HG03159 (cell line): Measurements from ENCODE around the gene MPZL2.
A peak's percentile ranks its signal among the peaks of the same experiment; 100 is the strongest.

Experiments
- ATAC-seq: cut with Tn5 transposase; IDR thresholded peaks from one replicate; pipeline ENCODE4 v1.9.1; 2021; ENCODE audit warnings: mild to moderate bottlenecking, moderate library complexity; ENCODE audit not compliant: unreplicated experiment

Gene MPZL2

DNA sequence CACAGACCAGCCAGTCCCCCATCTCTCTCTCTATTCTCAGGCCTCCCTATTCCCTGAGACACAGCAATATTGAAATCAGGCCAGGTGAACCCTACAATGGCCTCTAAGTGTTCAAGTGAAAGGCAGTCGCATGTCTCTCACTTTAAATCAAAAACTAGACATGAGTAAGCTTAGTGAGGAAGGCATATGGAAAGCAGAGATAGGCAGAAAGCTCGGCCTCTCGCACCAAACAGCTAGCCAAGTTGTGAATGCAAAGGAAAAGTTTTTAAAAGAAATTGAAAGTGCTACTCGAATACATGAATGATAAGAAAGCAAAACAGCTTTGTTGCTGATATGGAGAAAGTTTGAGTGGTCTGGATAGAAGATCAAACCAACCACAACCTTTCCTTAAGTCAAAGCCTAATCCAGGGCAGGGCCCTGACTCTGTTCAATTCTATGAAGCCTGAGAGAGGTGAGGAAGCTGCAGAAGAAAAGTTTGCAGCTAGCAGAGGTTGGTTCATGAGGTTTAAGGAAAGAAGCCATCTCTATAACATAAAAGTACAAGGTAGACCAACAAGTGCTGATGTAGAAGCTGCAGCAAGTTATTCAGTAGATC lies 19.8 kb upstream of the MPZL2 start:
- no peak for ATAC-seq

DNA sequence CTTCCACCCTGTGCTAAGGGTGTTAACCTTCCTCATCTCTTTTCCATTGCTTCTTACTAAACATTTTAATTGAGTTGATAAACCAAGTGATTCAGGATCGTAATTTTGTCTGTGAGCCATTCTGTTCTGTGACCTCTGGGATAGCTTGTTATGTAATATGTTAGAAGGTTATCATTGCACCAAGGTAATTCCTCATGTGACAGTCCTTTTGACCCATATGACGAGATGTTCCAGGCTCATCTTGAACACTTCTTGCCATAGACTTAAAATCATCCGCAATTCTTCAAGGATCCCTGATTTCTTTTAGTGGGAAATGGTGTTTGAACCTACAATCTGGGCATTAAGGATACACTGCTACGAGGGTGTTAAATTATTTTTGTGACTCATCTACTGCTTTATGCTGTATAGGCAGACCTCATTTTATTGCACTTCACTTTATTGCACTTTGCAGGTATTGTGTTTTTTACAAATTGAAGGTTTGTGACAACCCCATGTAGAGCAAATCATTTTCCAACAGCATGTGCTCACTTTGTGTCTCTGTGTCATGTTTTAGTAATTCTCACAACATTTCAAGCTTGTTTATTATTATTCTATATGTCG lies 19.0 kb upstream of the MPZL2 start:
- no peak for ATAC-seq

DNA sequence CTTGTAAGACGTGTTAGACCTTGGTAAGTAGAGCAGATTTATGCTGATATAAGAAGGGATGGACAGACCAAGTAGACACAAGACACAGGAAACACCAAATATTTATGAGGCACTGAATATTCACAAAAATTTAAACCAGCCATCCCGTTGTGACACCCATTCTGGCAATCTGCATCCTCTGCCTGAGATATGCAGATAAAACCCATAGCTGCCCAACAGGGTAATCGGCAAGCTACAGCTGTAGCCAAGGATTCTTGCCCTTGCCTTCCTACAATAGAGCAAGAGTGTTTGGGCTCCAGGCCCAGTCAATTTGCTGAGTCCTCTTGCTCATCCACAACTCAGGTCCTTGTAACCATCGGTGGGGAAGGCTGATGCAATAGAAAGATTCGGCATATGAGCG lies 18.5 kb upstream of the MPZL2 start:
- ATAC-seq = no peak

DNA sequence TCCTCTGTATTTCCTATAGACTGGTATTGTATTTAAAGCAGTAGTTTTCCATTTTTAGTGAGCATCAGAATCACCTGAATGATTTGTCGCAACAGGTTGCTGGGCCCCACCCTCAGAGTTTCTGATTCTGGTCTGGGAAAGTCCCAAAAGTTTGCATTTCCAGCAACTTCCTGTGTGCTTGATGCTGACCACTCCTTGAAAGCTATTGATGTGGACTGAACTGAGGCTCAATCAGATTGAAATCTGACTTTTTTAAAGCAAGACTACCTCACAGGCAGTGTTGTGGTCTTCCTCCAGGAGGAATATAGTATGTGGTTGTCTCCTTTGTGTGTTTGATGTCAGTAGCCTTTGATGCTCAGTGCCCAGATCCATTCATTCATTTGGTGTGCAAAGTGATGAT lies 17.2 kb upstream of the MPZL2 start:
- no peak for ATAC-seq

DNA sequence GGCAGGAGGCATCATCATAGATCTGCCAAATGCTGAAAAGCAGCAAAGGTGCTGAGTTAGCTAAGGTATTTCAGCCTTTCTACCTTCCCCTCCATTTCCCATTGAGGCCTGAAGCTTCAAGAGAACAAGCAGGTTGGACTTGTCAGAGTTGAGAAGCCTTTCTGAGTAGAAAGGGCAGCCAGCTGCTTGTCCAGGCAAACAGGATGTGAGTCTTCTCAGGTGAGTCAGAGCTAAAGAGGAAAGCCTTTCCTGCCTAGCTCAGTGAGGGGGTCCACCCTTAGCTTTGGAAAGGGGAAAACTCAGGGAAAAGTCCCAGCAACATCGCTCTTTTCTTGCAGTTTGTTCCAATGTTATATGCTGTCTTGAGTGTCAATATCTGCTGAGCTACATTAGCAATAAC lies 13.2 kb upstream of the MPZL2 start:
- ATAC-seq = no peak

DNA sequence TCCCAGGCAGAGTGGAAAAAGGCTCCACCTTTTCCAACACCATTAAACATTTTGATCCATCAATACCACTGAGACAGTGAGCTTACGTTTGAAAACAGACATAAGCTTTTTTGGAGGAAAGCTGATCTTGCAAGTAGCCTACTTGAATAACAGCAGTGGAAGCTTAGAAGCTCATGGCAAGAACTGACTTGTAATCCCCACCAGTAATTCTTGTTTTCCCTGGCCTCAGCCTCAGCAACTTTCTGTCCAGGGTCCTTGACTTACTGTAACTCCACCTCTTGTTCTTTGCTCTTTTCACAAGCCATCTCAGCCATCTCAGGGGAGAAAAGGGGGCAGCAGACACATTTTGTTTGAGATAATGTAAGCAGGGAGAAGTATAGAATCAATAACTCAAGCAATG lies 12.3 kb upstream of the MPZL2 start:
- ATAC-seq = no peak

DNA sequence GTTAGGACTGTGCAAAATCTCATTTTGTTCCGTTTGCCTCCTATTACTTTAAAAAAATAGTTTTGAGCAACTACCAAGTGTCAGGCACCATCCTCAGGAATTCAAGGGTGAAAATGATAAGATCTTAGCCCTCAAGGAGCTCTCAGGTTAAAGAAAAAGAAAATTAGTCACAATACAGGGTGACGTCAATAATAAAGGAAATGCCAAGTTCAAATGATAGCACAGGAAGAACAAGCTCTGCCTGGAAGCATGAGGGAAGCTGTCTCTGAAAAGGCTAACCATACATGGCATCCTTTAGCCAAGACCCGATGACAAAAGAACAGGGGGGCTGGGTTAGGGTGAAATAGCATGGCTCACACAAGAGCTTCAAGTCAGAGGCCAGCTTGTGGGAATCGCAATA lies 11.1 kb upstream of the MPZL2 start:
- ATAC-seq = no peak

DNA sequence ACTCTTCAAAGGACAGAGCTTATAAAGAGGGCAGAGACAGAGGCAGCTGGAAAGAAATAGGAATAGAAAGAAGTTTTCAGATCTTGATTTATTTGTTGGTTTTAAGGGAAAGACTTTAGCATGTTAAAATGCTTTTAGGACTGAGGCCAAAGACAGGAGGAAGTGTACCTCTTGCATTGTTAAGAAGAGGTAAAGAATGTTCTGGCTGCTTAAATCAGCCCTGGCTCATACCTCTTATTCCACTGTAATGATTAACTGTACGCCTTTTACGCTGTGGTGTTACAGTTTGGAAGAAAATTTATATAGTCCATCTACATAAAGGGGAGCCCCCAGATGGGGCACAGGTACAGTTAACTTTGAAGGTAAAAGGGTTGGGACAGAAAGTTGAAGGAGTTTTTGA lies 10.1 kb upstream of the MPZL2 start:
- ATAC-seq = no peak

DNA sequence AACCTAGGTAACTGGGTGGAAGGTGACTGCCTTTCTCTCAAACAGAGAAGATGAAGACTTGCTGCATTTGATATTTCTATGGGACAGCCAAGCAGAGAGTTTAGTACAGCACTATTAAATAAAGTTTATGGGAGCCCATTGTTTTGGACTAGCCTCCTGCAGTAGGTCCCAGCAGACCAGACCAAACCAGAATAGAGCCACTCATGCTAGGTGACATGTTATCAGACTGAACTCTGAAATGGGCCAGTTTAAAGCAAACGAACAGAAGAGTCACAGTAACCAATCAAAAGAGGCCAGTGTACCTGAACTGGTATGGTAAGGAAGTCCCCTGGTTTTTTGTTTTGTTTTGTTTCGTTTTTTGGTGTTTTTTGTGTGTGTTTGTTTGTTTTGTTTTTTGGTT lies 7.9 kb upstream of the MPZL2 start:
- no peak for ATAC-seq

DNA sequence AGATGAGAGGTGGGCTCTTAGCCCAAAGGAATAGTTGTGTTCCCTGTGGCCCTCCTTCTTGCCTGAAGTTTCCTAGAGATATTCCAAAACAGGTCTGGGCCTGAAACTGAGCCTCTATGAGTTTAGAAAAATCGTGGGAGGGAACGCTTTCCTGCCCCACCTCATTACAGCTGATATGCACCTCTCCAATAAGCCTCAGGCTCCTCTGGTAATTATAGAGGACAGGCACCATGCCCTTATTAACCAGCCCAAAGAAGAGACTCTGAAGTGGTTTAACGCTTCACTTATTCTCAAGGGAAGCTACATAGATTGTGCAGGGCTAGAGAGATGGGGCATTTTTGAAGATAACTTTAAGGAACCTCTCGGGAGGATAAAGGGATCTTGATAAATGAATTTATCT lies 3.4 kb upstream of the MPZL2 start:
- no peak for ATAC-seq

DNA sequence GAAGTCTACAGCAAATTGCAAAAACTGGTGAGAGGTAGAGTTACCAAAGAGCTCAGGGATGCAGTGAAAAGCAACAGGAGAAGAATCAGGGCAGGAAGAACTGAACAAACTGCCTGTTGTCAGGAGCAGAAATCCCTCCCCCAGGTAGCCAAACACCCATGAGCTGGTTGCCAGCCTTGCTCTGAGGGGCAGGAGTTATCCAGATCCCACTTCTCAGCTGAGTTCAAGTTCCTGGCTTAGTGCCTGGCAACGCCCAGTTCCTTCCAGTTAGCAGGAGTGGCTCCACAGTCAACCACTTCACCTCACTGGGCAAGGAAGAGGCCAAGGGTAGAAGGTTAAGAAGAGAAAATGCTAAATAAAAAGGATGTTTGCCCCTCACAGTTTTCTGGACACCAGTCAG lies 1.9 kb upstream of the MPZL2 start:
- no peak for ATAC-seq

DNA sequence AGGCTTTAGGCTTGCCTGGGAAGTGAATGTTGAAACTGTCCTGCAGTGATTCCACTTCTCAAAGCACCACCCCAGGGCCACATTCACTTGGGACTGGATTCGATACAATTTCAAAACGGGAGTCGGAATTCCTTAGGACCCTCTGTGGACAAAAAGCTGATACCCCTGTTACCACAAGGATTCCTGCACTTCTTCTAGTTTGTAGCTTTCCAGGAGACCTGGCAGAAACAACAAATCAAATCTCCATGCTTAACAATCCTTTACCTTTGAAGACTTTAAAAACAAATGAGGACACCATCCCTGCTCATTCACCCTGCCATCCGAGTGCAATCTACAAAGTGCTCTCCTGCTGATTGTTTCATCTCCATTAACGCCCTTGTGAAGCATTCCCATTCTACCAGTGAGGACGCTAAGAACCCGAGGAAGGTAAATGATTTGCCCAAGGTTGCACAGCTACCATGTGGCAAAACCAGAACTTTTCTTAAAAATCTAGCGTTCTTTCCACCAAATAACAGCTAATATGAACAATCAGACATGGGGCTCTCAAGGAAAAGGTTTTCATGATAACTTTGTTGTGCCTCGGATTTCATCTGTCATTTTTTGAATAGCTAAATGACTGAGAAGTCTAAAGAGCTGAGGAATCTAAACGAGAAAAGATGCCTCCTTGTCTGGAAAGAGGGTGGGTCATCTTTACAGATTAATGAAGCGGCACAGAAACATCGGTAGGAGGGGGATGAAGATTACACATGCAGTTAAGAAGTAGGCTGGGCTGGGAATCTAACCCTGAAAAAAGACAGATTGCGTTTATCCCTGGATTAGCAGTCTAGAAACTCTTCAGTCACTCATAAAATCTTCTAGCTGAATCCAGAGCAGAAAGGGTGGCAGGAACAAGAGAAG lies 720 bp upstream of the MPZL2 start:
- ATAC-seq = no peak

DNA sequence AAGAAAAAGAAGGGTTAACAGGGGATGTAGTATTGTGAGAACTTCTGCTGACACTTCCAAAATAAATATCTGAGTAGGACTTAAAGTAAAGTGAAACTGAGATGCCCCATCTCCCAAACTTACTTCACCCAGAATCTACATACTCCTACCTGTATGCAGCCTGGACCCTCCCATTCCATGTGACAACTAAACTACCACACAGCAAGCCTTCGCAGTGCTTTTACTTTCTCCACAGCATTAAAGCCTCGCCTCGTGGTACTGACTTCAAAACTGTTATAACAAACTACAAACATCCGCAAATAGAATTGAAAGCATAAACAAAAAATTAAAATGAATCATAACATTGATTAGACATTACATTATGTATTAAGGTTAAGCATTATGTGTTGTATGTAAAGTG lies 985 bp downstream of the MPZL2 start:
- ATAC-seq = no peak

DNA sequence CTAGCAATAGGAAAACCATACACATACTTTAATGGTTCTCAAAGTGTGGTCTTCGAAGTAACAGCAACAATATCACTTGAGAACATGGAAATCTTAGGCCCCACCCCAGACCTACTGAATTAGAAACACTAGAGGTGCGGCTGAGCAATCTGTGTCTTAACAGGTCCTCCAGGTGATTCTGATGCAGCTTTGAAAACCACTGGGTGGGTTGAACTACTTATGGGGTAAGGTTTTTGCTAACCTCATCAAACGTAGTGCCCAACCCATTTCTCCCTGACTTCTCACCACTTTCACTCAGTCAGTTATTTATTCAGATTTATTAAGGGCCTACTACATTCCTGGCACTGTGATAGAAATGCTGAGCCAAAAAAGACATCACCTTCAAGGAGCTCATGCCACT lies 3.7 kb downstream of the MPZL2 start:
- ATAC-seq = no peak

DNA sequence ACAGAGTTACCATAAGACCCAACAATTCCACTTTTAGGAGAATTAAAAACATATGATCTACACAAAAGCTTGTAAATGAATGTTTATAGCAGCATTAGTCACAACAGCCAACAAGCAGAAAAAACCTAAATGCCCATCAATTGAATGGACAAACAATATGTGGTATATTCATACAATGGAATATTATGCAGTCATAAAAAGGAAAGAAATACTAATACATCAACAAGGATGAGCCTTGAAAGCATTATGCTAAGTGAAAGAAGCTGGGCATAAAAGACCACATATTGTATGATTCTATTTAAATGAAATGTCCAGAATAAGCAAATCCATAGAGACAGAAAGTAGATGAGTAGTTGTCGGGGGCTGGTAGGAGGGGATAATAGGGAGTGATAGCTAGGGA lies 5.0 kb downstream of the MPZL2 start:
- no peak for ATAC-seq

DNA sequence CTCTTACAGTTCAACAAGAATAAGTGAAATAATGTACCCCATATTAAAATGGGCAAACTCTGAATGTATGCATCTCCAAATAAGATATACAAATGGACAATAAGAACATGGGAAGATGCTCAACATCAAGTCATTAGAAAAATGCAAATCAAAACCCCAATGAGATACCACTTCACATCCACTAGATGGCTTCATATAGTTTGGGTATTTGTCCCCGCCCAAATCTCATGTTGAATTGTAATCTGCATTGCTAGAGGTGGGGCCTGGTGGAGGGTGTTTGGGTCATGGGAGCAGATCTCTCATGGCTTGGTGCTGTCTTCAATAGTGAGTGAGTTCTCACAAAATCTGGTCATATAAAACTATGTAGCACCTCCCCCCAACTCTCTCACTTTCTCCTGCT lies 5.7 kb downstream of the MPZL2 start:
- no peak for ATAC-seq

DNA sequence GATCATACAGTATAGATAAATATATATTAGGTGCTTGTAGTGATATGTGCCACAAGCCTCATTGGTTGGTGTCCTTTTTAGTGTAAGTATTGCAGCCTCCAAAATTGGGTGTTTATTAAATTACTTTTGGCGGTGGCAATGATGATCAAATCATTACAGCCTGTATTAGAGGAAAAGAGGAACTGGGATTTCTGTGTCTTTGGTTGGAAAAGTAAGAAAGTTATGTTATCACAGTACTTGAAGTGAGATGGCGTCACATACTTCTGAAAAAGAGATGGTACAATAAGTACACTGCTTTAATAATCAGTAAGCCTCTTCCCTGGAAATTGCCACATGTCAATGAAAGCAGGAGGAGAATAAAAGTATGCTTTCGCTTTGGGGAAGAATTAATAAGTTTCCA lies 11.4 kb downstream of the MPZL2 start:
- ATAC-seq = peak; percentile 12

DNA sequence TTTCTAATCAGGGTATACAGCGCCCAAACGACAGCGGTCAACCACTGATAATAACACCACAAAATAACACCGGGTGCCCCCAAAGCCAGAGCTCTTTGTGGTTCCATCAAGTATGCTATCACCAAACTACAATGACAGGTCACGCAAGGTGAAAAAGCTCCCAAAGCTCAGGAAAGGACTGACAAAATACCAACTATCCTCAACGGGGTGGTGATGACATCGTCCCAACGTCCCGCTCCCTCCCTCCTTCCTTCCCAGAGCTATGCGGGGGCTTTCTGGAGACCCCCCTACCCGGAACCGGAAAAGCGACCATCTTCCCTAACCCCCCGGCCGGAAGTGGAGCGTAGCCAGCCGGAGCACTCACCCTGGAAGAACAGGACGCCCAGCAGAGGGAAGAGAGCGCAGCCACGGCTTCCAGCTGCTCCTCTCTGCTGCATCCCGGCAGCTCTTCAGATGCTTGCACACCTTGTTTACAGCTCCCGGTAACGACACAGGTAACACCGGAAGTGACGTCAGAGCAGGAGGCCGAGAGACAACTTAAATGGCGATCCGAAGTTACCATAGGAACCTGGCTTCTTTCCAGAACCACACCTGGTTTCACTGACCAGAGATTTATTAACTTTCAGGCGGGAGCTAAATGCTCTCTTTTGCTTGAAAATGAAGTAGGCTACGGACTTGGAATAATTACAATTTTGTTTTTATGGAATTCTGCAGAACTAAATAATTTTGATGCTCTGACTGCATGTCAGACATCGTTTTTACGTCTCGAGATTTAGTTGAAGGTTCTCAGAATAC lies 12.0 kb downstream of the MPZL2 start, which contains the start of gene MPZL3:
TSS of gene MPZL3 (minus strand) at position 508 of the 795 bp plus-strand sequence. CDS start at position 437, 71 bp downstream.
- ATAC-seq = peak; percentile 77

DNA sequence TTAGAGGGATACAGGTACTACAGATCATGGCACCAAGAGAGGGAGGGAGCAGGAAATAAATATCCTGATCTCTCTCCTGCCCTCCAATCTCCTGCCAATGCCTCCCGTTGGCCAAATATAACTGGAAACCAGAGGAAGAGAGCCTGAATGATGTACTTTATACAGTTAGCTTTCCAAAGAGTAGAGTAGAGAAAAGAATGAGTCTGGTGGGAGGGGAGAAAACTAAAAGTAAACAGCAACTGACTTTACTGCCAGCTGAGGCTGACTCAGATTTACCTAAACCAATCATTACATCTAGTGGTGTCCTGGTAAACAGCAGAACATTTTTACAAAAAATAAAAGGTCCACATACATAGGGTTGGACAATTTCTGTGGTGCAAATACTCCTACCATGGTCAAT lies 17.1 kb downstream of the MPZL2 start:
- no peak for ATAC-seq

DNA sequence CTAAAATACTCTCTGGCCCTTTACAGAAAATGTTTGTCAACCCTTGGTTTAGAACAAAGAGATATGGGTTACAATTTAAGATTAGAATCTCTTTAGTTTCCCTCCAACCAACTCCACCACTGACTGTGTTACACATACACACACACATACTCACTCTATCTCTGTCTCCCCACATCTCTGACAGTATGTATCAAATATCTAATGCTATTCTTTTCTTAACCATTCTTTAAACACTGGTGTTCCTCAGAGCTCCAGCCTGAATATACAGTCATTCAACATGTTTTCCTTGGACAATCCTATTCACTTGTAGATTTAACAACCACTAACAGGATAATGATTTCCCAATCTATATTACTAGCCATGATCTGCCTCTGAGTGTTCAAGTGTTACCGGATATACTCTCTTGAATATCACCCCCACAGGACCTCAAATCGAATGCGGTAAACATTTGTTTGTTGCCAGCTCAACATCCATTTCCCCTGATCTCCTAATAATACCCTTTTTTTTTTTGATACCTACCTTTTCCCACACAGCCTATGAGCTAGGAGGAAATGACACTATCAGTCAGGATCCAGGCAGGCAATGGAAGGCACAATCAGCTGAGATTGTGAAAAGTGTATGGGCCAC lies 18.0 kb downstream of the MPZL2 start:
- ATAC-seq = no peak
